CD14-positive monocyte (primary cell): ENCODE measurements around the gene GDPD2. TPM values are rescaled to one million over a fixed set of nuclear protein-coding genes. Genes with fewer than 3 reads are reported as not detected.

Experiments
- DNase-seq, 3 donors: peaks; one replicate each; pipeline ENCODE4 v3.0.0-alpha.2; 2011 to 2022
- H2AFZ ChIP-seq: 2 replicates; pipeline ENCODE4 v1.6.0; 2012; ENCODE audit warnings: mild to moderate bottlenecking, low read depth, low read length, inconsistent platforms; ENCODE audit not compliant: insufficient read depth, poor library complexity, severe bottlenecking
- H3K27ac ChIP-seq, 2 donors: 1 replicate in 1 of 2; 2 replicates in 1 of 2; pipeline ENCODE4 v1.5.1; 2012 to 2013; ENCODE audit warnings: low read length in 2 of 2, control low read depth in 1 of 2, inconsistent platforms in 1 of 2, low read depth in 1 of 2, mild to moderate bottlenecking in 1 of 2
- H3K27me3 ChIP-seq, 2 donors: one replicate each; pipeline versions ENCODE4 v1.6.0 to v1.6.1; 2011 to 2013; ENCODE audit warnings: low read length in 2 of 2; ENCODE audit not compliant: control insufficient read depth in 2 of 2, insufficient read depth in 2 of 2
- H3K36me3 ChIP-seq, 2 donors: replicated peaks in 1 of 2; 1 replicate in 1 of 2; 2 replicates in 1 of 2; pipeline versions ENCODE4 v1.5.1 to v1.6.1; 2012 to 2013; ENCODE audit warnings: low read length in 2 of 2, control low read depth in 1 of 2, inconsistent platforms in 1 of 2, mild to moderate bottlenecking in 1 of 2; ENCODE audit not compliant: insufficient read depth in 2 of 2, control insufficient read depth in 1 of 2
- H3K4me1 ChIP-seq, 2 donors: 1 replicate in 1 of 2; 2 replicates in 1 of 2; pipeline versions ENCODE4 v1.5.1 to v1.6.1; 2012 to 2013; ENCODE audit warnings: low read length in 2 of 2, control low read depth in 1 of 2, inconsistent platforms in 1 of 2, mild to moderate bottlenecking in 1 of 2, moderate library complexity in 1 of 2; ENCODE audit not compliant: insufficient read depth in 2 of 2, control insufficient read depth in 1 of 2
- H3K4me2 ChIP-seq: replicated peaks from 2 replicates; pipeline ENCODE3; 2012; ENCODE audit warnings: low read length, moderate library complexity, mild to moderate bottlenecking; ENCODE audit not compliant: poor library complexity, severe bottlenecking; ENCODE audit errors: extremely low read depth
- H3K4me3 ChIP-seq, 3 experiments: fragments of 200-600 bp in 1 of 3; sonication (generic) in 1 of 3; replicated peaks in 1 of 3; 1 replicate in 2 of 3; 2 replicates in 1 of 3; pipeline ENCODE4 v1.5.1; 2011 to 2013; ENCODE audit warnings: low read length in 3 of 3, mild to moderate bottlenecking in 3 of 3, control low read depth in 2 of 3, low read depth in 2 of 3, inconsistent platforms in 1 of 3, moderate library complexity in 1 of 3
- H3K79me2 ChIP-seq: 2 replicates; pipeline ENCODE4 v1.6.0; 2012; ENCODE audit warnings: mild to moderate bottlenecking, control low read depth, inconsistent platforms, low read length, moderate library complexity; ENCODE audit not compliant: insufficient read depth
- H3K9ac ChIP-seq: 2 replicates; pipeline ENCODE4 v1.6.0; 2017; ENCODE audit warnings: low read length, mild to moderate bottlenecking; ENCODE audit not compliant: insufficient read depth, poor library complexity, severe bottlenecking
- H3K9me3 ChIP-seq, 2 donors: replicated peaks in 1 of 2; 1 replicate in 1 of 2; 2 replicates in 1 of 2; pipeline versions ENCODE4 v1.5.1 to v1.6.1; 2012 to 2013; ENCODE audit warnings: low read length in 2 of 2, control low read depth in 1 of 2; ENCODE audit not compliant: control insufficient read depth in 1 of 2, insufficient read depth in 1 of 2
- H4K20me1 ChIP-seq: 2 replicates; pipeline ENCODE4 v1.6.0; 2012; ENCODE audit warnings: mild to moderate bottlenecking, low read length, control low read depth, moderate library complexity; ENCODE audit not compliant: insufficient read depth
- H3K27ac Mint-ChIP-seq, 7 donors: one replicate each; pipeline ENCODE4 v1.8.0; 2020; ENCODE audit warnings: mild to moderate bottlenecking in 7 of 7, mixed read lengths in 7 of 7, moderate library complexity in 6 of 7, inconsistent platforms in 2 of 7
- H3K27me3 Mint-ChIP-seq, 3 donors: one replicate each; pipeline ENCODE4 v1.8.0; 2021 to 2022; ENCODE audit warnings: low read depth in 3 of 3, mild to moderate bottlenecking in 3 of 3, mixed read lengths in 3 of 3, moderate library complexity in 3 of 3, inconsistent platforms in 1 of 3
- H3K36me3 Mint-ChIP-seq, 2 donors: one replicate each; pipeline ENCODE4 v1.8.0; 2020; ENCODE audit warnings: mixed read lengths in 2 of 2, inconsistent platforms in 1 of 2, mild to moderate bottlenecking in 1 of 2
- H3K4me1 Mint-ChIP-seq: one replicate; pipeline ENCODE4 v1.8.0; 2020; ENCODE audit warnings: mild to moderate bottlenecking, mixed read lengths
- H3K4me3 Mint-ChIP-seq, 2 donors: one replicate each; pipeline ENCODE4 v1.8.0; 2020; ENCODE audit warnings: mild to moderate bottlenecking in 2 of 2, mixed read lengths in 2 of 2, moderate library complexity in 1 of 2
- H3K9me3 Mint-ChIP-seq, 7 donors: one replicate each; pipeline ENCODE4 v1.8.0; 2020 to 2022; ENCODE audit warnings: mixed read lengths in 7 of 7, mild to moderate bottlenecking in 6 of 7, moderate library complexity in 6 of 7, inconsistent platforms in 2 of 7
- WGBS: methylation state at CpG from one replicate; pipeline ENCODE4 v1.1.5; 2013; ENCODE audit warnings: missing lambda C conversion rate; ENCODE audit not compliant: insufficient coverage; 5-methylcytosine and 5-hydroxymethylcytosine counted together
- intact Hi-C, 2 donors: fragments of 100-400 bp; cut with micrococcal nuclease; formaldehyde crosslinking; loops; one replicate each; pipeline versions ENCODE4 v1.15.0 to v1.15.1; 2023
- polyA plus RNA-seq, 3 donors: library from polyadenylated mRNA; depleted of rRNA in 1 of 3; unstranded in 2 of 3; stranded (reverse) in 1 of 3; fragments of 300-500 nt in 2 of 3; fragments of >200 nt in 1 of 3; fragmentation: Illumina TruSeq in 2 of 3; gene quantifications; 1 replicate in 2 of 3; 2 replicates in 1 of 3; pipeline ENCODE4 v1.2.3, GENCODE V29; 2012 to 2021
- TF ChIP-seq, protein P1 (sequence below): fragments of 200-600 bp; IDR thresholded peaks from one replicate; pipeline ENCODE4 v1.8.0; 2022; ENCODE audit warnings: antibody characterized with exemption, mild to moderate bottlenecking

GDPD2 gene
- polyA plus RNA-seq, 3 donors, result not detected

- peaks cover 4% of the 10 kb centered on the region for H3K4me1 Mint-ChIP-seq
- peaks cover 0 to 4% (median 0%) of the 10 kb centered on the region in 7 donors for H3K9me3 Mint-ChIP-seq
- Histone ChIP-seq H3K4me3 (no peak overlapping the region), H3K79me2 (no peaks in the 10 kb centered on the region), H3K4me2 (no peak overlapping the region), H3K4me1 (peaks cover 7% of the 10 kb centered on the region in 2 donors), H3K36me3 (peaks cover 9 to 58% of the 10 kb centered on the region in 2 donors), H3K9me3 (no peaks in the 10 kb centered on the region), H4K20me1 (no peaks in the 10 kb centered on the region), H3K27me3 (no peaks in the 10 kb centered on the region), H3K9ac (no peak overlapping the region), H2AFZ (no peak overlapping the region), H3K27ac (no peak overlapping the region)
- WGBS, result no CpG with 5 or more reads among the region's 2 CpGs
- intact Hi-C loops, result no loop called here
- no peak overlapping the region for H3K27ac Mint-ChIP-seq
- H3K27me3 Mint-ChIP-seq, result no peaks in the 10 kb centered on the region
- H3K36me3 Mint-ChIP-seq, result peaks cover 22 to 37% of the 10 kb centered on the region in 2 donors
- no peak for DNase-seq
- TF ChIP-seq, protein P1, sequence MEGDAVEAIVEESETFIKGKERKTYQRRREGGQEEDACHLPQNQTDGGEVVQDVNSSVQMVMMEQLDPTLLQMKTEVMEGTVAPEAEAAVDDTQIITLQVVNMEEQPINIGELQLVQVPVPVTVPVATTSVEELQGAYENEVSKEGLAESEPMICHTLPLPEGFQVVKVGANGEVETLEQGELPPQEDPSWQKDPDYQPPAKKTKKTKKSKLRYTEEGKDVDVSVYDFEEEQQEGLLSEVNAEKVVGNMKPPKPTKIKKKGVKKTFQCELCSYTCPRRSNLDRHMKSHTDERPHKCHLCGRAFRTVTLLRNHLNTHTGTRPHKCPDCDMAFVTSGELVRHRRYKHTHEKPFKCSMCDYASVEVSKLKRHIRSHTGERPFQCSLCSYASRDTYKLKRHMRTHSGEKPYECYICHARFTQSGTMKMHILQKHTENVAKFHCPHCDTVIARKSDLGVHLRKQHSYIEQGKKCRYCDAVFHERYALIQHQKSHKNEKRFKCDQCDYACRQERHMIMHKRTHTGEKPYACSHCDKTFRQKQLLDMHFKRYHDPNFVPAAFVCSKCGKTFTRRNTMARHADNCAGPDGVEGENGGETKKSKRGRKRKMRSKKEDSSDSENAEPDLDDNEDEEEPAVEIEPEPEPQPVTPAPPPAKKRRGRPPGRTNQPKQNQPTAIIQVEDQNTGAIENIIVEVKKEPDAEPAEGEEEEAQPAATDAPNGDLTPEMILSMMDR, result no peak
- no peak overlapping the region for H3K4me3 Mint-ChIP-seq
These were observed 20.4 kb upstream of the GDPD2 start for GRCh38 chrX:70402721-70403120.

- Histone ChIP-seq H3K4me2 (no peak overlapping the region), H3K9me3 (no peaks in the 10 kb centered on the region), H3K27ac (no peak overlapping the region), H4K20me1 (no peaks in the 10 kb centered on the region), H3K36me3 (peaks cover 14 to 68% of the 10 kb centered on the region in 2 donors), H3K4me1 (no peaks in the 10 kb centered on the region), H2AFZ (no peak overlapping the region), H3K79me2 (no peaks in the 10 kb centered on the region), H3K9ac (no peak overlapping the region), H3K4me3 (no peak overlapping the region), H3K27me3 (no peaks in the 10 kb centered on the region)
- no peaks in the 10 kb centered on the region for H3K27me3 Mint-ChIP-seq
- no peak overlapping the region for H3K27ac Mint-ChIP-seq
- no peaks in the 10 kb centered on the region for H3K4me1 Mint-ChIP-seq
- DNase-seq, result no peak
- peaks cover 32 to 51% of the 10 kb centered on the region in 2 donors for H3K36me3 Mint-ChIP-seq
- intact Hi-C loops, result no loop called here
- no peak overlapping the region for H3K4me3 Mint-ChIP-seq
- WGBS, result no CpG with 5 or more reads among the region's 1 CpG
- TF ChIP-seq, protein P1, result no peak
- peaks cover 0 to 4% (median 0%) of the 10 kb centered on the region in 7 donors for H3K9me3 Mint-ChIP-seq
These were observed 18.1 kb upstream of the GDPD2 start for GRCh38 chrX:70405003-70405402.
